Astrocyte (in vitro differentiated cells and primary cell): ENCODE data around the gene DNAI4.

Experiments used
- CTCF ChIP-seq: IDR thresholded peaks from 2 replicates; pipeline ENCODE4 v1.5.1; 2011; ENCODE audit warnings: low read depth, mild to moderate bottlenecking, inconsistent platforms, low read length, moderate library complexity; ENCODE audit not compliant: insufficient read depth
- EZH2 ChIP-seq: IDR thresholded peaks from 2 replicates; pipeline ENCODE4 v1.6.1; 2012; ENCODE audit warnings: mild to moderate bottlenecking, low read length, inconsistent platforms; ENCODE audit not compliant: insufficient read depth

GRCh38 chr1:66788231-66788939 is 136.3 kb downstream of the DNAI4 start:
- TF ChIP-seq CTCF (no peak), EZH2 (no peak)
